ENCODE data around the gene LRRIQ4.

Gene LRRIQ4

GRCh38 chr3:169812332-169813235, at the start of gene LRRIQ4, which contains the start of gene LRRC34:
Gene LRRIQ4 (plus strand): TSS chr3:169812870. CDS start chr3:169821922, 9,052 bp downstream.
Gene LRRC34 (minus strand): TSS chr3:169812904. CDS start chr3:169812548, 356 bp downstream.
- DNase-seq (ENCODE audit: low spot score) = peak; percentile 84

- no peak for DNase-seq (ENCODE audit: low spot score)
Observed at GRCh38 chr3:169764312-169764881, 48.3 kb upstream of the LRRIQ4 start.

- peak; percentile 91 for DNase-seq (ENCODE audit: low spot score)
Observed at GRCh38 chr3:169764882-169765612, 47.6 kb upstream of the LRRIQ4 start, which contains the start of gene TERC. Gene TERC (minus strand): TSS chr3:169765060.

- DNase-seq (ENCODE audit: low spot score) = peak; percentile 88
Observed at GRCh38 chr3:169769287-169770181, 43.1 kb upstream of the LRRIQ4 start, which contains the start of gene ACTRT3. Gene ACTRT3 (minus strand): TSS chr3:169769561. CDS start chr3:169769520, 41 bp downstream.

- DNase-seq (ENCODE audit: low spot score) = peak; percentile 76
Observed at GRCh38 chr3:169771497-169772304, 41.0 kb upstream of the LRRIQ4 start.

- DNase-seq (ENCODE audit: low spot score) = no peak
Observed at GRCh38 chr3:169772305-169772896, 40.3 kb upstream of the LRRIQ4 start.

GRCh38 chr3:169772897-169773816, 39.5 kb upstream of the LRRIQ4 start, which contains the start of gene MYNN:
Gene MYNN (plus strand): TSS chr3:169773396. CDS start chr3:169774296, 900 bp downstream.
- peak; percentile 91 for DNase-seq (ENCODE audit: low spot score)

- no peak for DNase-seq (ENCODE audit: low spot score)
Observed at GRCh38 chr3:169774186-169774585, 38.5 kb upstream of the LRRIQ4 start.

GRCh38 chr3:169777822-169778221, 34.8 kb upstream of the LRRIQ4 start:
- no peak for DNase-seq (ENCODE audit: low spot score)

GRCh38 chr3:169780742-169781141, 31.9 kb upstream of the LRRIQ4 start:
- no peak for DNase-seq (ENCODE audit: low spot score)

GRCh38 chr3:169781209-169781855, 31.3 kb upstream of the LRRIQ4 start:
- DNase-seq (ENCODE audit: low spot score) = no peak

GRCh38 chr3:169787120-169787519, 25.6 kb upstream of the LRRIQ4 start:
- DNase-seq (ENCODE audit: low spot score) = no peak

- no peak for DNase-seq (ENCODE audit: low spot score)
Observed at GRCh38 chr3:169787791-169788190, 24.9 kb upstream of the LRRIQ4 start.

GRCh38 chr3:169790219-169790618, 22.5 kb upstream of the LRRIQ4 start:
- no peak for DNase-seq (ENCODE audit: low spot score)

- DNase-seq (ENCODE audit: low spot score) = no peak
Observed at GRCh38 chr3:169790687-169791429, 21.8 kb upstream of the LRRIQ4 start.

- no peak for DNase-seq (ENCODE audit: low spot score)
Observed at GRCh38 chr3:169792359-169792758, 20.3 kb upstream of the LRRIQ4 start.

- no peak for DNase-seq (ENCODE audit: low spot score)
Observed at GRCh38 chr3:169804681-169805080, 8.0 kb upstream of the LRRIQ4 start.

Data from ecto neural progenitor cell (in vitro differentiated cells).